Loucy (cell line): Measurements from ENCODE around the gene PCSK9.

Experiments used
- H2AFZ ChIP-seq: fragments of 200-600 bp; sonication (generic); 2 replicates; pipeline ENCODE4 v1.6.0; 2016; ENCODE audit warnings: antibody characterized with exemption, mild to moderate bottlenecking, low read length, moderate library complexity
- H3F3A ChIP-seq: fragments of 200-600 bp; 2 replicates; pipeline ENCODE4 v1.6.0; 2016; ENCODE audit warnings: antibody characterized with exemption, low read depth, mild to moderate bottlenecking
- H3K27me3 ChIP-seq: fragments of 200-600 bp; sonication (generic); 2 replicates; pipeline ENCODE4 v1.6.1; 2014; ENCODE audit warnings: low read length, mild to moderate bottlenecking; ENCODE audit not compliant: insufficient read depth, poor library complexity, severe bottlenecking
- H3K36me3 ChIP-seq: fragments of 200-600 bp; sonication (generic); 2 replicates; pipeline ENCODE4 v1.6.1; 2016; ENCODE audit warnings: low read length; ENCODE audit not compliant: insufficient read depth
- H3K4me1 ChIP-seq: fragments of 200-600 bp; sonication (generic); 2 replicates; pipeline ENCODE4 v1.5.1; 2014; ENCODE audit warnings: low read length, mild to moderate bottlenecking; ENCODE audit not compliant: insufficient read depth, poor library complexity, severe bottlenecking
- H3K4me2 ChIP-seq: fragments of 200-600 bp; sonication (generic); 2 replicates; pipeline ENCODE4 v1.6.0; 2014; ENCODE audit warnings: antibody characterized with exemption, low read length, low read depth, mild to moderate bottlenecking; ENCODE audit not compliant: poor library complexity, severe bottlenecking
- H3K4me3 ChIP-seq: fragments of 200-600 bp; sonication (generic); 2 replicates; pipeline ENCODE4 v1.5.1; 2014; ENCODE audit warnings: low read length, mild to moderate bottlenecking, mixed read lengths; ENCODE audit not compliant: poor library complexity, severe bottlenecking
- H3K79me2 ChIP-seq: fragments of 200-600 bp; sonication (generic); 2 replicates; pipeline ENCODE4 v1.6.1; 2014; ENCODE audit warnings: low read length; ENCODE audit not compliant: insufficient read depth
- H3K9ac ChIP-seq: fragments of 200-600 bp; sonication (generic); 2 replicates; pipeline ENCODE4 v1.6.0; 2014; ENCODE audit warnings: mild to moderate bottlenecking, low read depth, low read length, moderate library complexity; ENCODE audit not compliant: poor library complexity, severe bottlenecking
- H3K9me2 ChIP-seq: fragments of 200-600 bp; sonication (generic); replicated peaks from 2 replicates; pipeline ENCODE4 v1.6.1; 2016; ENCODE audit warnings: low read depth, low read length, mixed read lengths
- H3K9me3 ChIP-seq: fragments of 200-600 bp; sonication (generic); 2 replicates; pipeline ENCODE4 v1.6.1; 2014; ENCODE audit warnings: mild to moderate bottlenecking, antibody characterized with exemption, low read length, low read depth; ENCODE audit not compliant: insufficient read depth
- H4K20me1 ChIP-seq: fragments of 200-600 bp; sonication (generic); 2 replicates; pipeline ENCODE4 v1.6.0; 2014; ENCODE audit warnings: antibody characterized with exemption, low read length, mild to moderate bottlenecking; ENCODE audit not compliant: insufficient read depth, poor library complexity, severe bottlenecking
- EZH2phosphoT487 ChIP-seq: fragments of 200-600 bp; IDR thresholded peaks from 2 replicates; pipeline ENCODE4 v1.6.1; 2018; ENCODE audit warnings: antibody characterized with exemption, mild to moderate bottlenecking, moderate library complexity, borderline replicate concordance
- TF ChIP-seq, protein P1 (sequence below): fragments of 200-600 bp; sonication (generic); conservative IDR thresholded peaks from 2 replicates; pipeline ENCODE4 v1.5.1; 2014; ENCODE audit warnings: mild to moderate bottlenecking, antibody characterized with exemption, low read length

PCSK9 gene

GRCh38 chr1:55007625-55008024 lies 31.7 kb upstream of the PCSK9 start:
- Histone ChIP-seq H3K27me3 (no peaks in the 10 kb centered on the region), H3K9ac (no peak overlapping the region), H3K36me3 (no peaks in the 10 kb centered on the region), H3K9me2 (no peaks in the 10 kb centered on the region), H2AFZ (no peak overlapping the region), H3K79me2 (no peaks in the 10 kb centered on the region), H3K4me1 (no peaks in the 10 kb centered on the region), H4K20me1 (no peaks in the 10 kb centered on the region), H3K9me3 (no peaks in the 10 kb centered on the region), H3F3A (no peaks in the 10 kb centered on the region), H3K4me2 (no peak overlapping the region), H3K4me3 (no peak overlapping the region)
- TF ChIP-seq EZH2phosphoT487: no peak
- TF ChIP-seq, protein P1, sequence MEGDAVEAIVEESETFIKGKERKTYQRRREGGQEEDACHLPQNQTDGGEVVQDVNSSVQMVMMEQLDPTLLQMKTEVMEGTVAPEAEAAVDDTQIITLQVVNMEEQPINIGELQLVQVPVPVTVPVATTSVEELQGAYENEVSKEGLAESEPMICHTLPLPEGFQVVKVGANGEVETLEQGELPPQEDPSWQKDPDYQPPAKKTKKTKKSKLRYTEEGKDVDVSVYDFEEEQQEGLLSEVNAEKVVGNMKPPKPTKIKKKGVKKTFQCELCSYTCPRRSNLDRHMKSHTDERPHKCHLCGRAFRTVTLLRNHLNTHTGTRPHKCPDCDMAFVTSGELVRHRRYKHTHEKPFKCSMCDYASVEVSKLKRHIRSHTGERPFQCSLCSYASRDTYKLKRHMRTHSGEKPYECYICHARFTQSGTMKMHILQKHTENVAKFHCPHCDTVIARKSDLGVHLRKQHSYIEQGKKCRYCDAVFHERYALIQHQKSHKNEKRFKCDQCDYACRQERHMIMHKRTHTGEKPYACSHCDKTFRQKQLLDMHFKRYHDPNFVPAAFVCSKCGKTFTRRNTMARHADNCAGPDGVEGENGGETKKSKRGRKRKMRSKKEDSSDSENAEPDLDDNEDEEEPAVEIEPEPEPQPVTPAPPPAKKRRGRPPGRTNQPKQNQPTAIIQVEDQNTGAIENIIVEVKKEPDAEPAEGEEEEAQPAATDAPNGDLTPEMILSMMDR: no peak

GRCh38 chr1:55010194-55010886 lies 29.0 kb upstream of the PCSK9 start:
- no peak overlapping the region for H3K4me2 ChIP-seq
- H4K20me1 ChIP-seq: no peaks in the 10 kb centered on the region
- H3K4me3 ChIP-seq: no peak overlapping the region
- no peak for TF ChIP-seq EZH2phosphoT487
- TF ChIP-seq, protein P1: no peak
- no peak overlapping the region for H3K9ac ChIP-seq
- H3K36me3 ChIP-seq: no peaks in the 10 kb centered on the region
- H2AFZ ChIP-seq: no peak overlapping the region
- no peaks in the 10 kb centered on the region for H3K9me3 ChIP-seq
- H3F3A ChIP-seq: no peaks in the 10 kb centered on the region
- H3K9me2 ChIP-seq: no peaks in the 10 kb centered on the region
- no peaks in the 10 kb centered on the region for H3K79me2 ChIP-seq
- H3K4me1 ChIP-seq: no peaks in the 10 kb centered on the region
- H3K27me3 ChIP-seq: no peaks in the 10 kb centered on the region

DNA sequence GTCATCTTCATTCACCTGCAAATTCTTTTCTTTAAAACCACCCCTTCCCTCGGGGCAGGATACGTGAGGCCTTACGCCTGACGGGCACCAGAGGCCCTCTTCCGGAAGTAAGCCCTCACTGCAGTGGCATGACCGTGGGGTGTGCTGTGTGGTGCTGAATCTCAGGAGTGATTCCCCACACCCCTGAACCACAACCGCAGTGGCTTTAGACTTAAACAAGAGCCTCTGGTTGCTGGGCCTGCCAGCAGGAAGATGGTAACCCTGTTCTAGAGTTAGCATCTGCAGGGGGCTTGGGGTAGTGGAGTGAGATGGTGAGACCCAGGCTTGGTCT lies 28.5 kb upstream of the PCSK9 start:
- Histone ChIP-seq H3K36me3 (no peaks in the 10 kb centered on the region), H3K4me3 (no peak overlapping the region), H3K27me3 (no peaks in the 10 kb centered on the region), H4K20me1 (no peaks in the 10 kb centered on the region), H3K4me2 (no peak overlapping the region), H3K79me2 (no peaks in the 10 kb centered on the region), H3K9ac (no peak overlapping the region), H3K9me3 (no peaks in the 10 kb centered on the region), H3K9me2 (no peaks in the 10 kb centered on the region), H2AFZ (no peak overlapping the region), H3F3A (no peaks in the 10 kb centered on the region), H3K4me1 (no peaks in the 10 kb centered on the region)
- TF ChIP-seq EZH2phosphoT487: no peak
- TF ChIP-seq, protein P1: no peak
